SK-N-DZ (cell line): ENCODE data around the gene ANKRD28.
A peak's percentile ranks its signal among the peaks of the same experiment; 100 is the strongest.
"Not testable (repeated sequence)": the region's sequence is repeated elsewhere in the genome, so short reads cannot be mapped to it uniquely, and the experiment has no call there.

Experiments used
- DNase-seq: peaks from one replicate; pipeline ENCODE4 v3.0.0-alpha.2; 2015; ENCODE audit warnings: low spot score
- small RNA-seq, 2 experiments: library from RNA; depleted of rRNA; stranded (forward); fragments of <200 nt; gene quantifications; one replicate each; pipeline ENCODE3, GENCODE V24; 2014

ANKRD28 gene

GRCh38 chr3:15636028-15636709 lies 161.6 kb downstream of the ANKRD28 start:
- no peak for DNase-seq

- no peak for DNase-seq
Measured at GRCh38 chr3:15635121-15635661, 162.6 kb downstream of the ANKRD28 start.

- no peak for DNase-seq
Measured at GRCh38 chr3:15634671-15635070, 163.1 kb downstream of the ANKRD28 start.

- no peak for DNase-seq
Measured at GRCh38 chr3:15633766-15634598, 163.8 kb downstream of the ANKRD28 start.

- DNase-seq: no peak
Measured at GRCh38 chr3:15633159-15633558, 164.6 kb downstream of the ANKRD28 start.

- no peak for DNase-seq
Measured at GRCh38 chr3:15632212-15632580, 165.6 kb downstream of the ANKRD28 start.

- no peak for DNase-seq
Measured at GRCh38 chr3:15631426-15632211, 166.2 kb downstream of the ANKRD28 start.

- no peak for DNase-seq
Measured at GRCh38 chr3:15630646-15631350, 167.0 kb downstream of the ANKRD28 start.

- DNase-seq: peak; percentile 62
Measured at GRCh38 chr3:15629860-15630597, 167.8 kb downstream of the ANKRD28 start.

GRCh38 chr3:15628967-15629366 lies 168.8 kb downstream of the ANKRD28 start:
- no peak for DNase-seq

GRCh38 chr3:15623535-15624440 lies 174.0 kb downstream of the ANKRD28 start:
- DNase-seq: no peak

- DNase-seq: not testable (repeated sequence)
Measured at GRCh38 chr3:15619659-15620464, 177.9 kb downstream of the ANKRD28 start.

Small RNA genes within 50 kb of the gene (small RNA-seq; reads per million reads assigned to genes)
- gene MIR3134 (0 reads per million in 2 experiments), gene RN7SL4P (0 to 0.22 reads per million in 2 experiments)
